A673 (cell line): ENCODE results near the gene SLC8A2. TPM values are rescaled to one million over a fixed set of nuclear protein-coding genes. Genes with fewer than 3 reads are reported as not detected.

Experiments
- BruUV-seq: library from RNA; stranded (reverse); fragments of 400-500 nt; replicated peaks from 2 replicates; lab custom pipeline; 2021; lab: Mats Ljungman, UMichigan
- CTCF ChIA-PET: fragments of 300-600 bp; sonication (Branson Sonifier 250); formaldehyde crosslinking; loops from one replicate; lab custom pipeline; 2022; ENCODE audit warnings: antibody characterized with exemption; lab: Charles Lee
- POLR2A ChIA-PET: fragments of 300-600 bp; sonication (Branson Sonifier 250); formaldehyde crosslinking; loops from one replicate; lab custom pipeline; 2022; ENCODE audit warnings: antibody characterized with exemption; ENCODE audit not compliant: low non-redundant PET; lab: Charles Lee
- DNase-seq: peaks from one replicate; pipeline ENCODE4 v3.0.0-alpha.2; 2015; ENCODE audit warnings: low spot score
- H3K27ac ChIP-seq: fragments of 200-600 bp; sonication (generic); 2 replicates; pipeline ENCODE4 v1.5.1; 2016; ENCODE audit warnings: mixed run types, low read depth, mild to moderate bottlenecking, mixed read lengths, antibody characterized with exemption, low read length; ENCODE audit not compliant: poor library complexity, severe bottlenecking
- H3K27me3 ChIP-seq: fragments of 200-600 bp; sonication (generic); replicated peaks from 2 replicates; pipeline ENCODE4 v1.6.1; 2017; ENCODE audit warnings: mixed run types, low read depth, mild to moderate bottlenecking, mixed read lengths, antibody characterized with exemption, low read length; ENCODE audit not compliant: insufficient read depth, poor library complexity
- H3K36me3 ChIP-seq: fragments of 200-600 bp; sonication (generic); 2 replicates; pipeline ENCODE4 v1.6.1; 2016; ENCODE audit warnings: mixed run types, mild to moderate bottlenecking, mixed read lengths, antibody characterized with exemption, low read length; ENCODE audit not compliant: insufficient read depth, poor library complexity, severe bottlenecking
- H3K4me1 ChIP-seq: fragments of 200-600 bp; sonication (generic); 2 replicates; pipeline ENCODE4 v1.6.1; 2017; ENCODE audit warnings: mixed run types, mild to moderate bottlenecking, mixed read lengths, antibody characterized with exemption, low read length; ENCODE audit not compliant: insufficient read depth, poor library complexity, severe bottlenecking
- H3K4me3 ChIP-seq: fragments of 200-600 bp; sonication (generic); 2 replicates; pipeline ENCODE4 v1.5.1; 2016; ENCODE audit warnings: low read depth, mixed run types, mild to moderate bottlenecking, mixed read lengths, low read length; ENCODE audit not compliant: poor library complexity, severe bottlenecking
- H3K9me3 ChIP-seq: fragments of 200-600 bp; sonication (generic); 2 replicates; pipeline ENCODE4 v1.6.1; 2016; ENCODE audit warnings: mixed run types, low read depth, mild to moderate bottlenecking, mixed read lengths, antibody characterized with exemption, low read length; ENCODE audit not compliant: poor library complexity, severe bottlenecking
- EZH2 ChIP-seq: fragments of 200-600 bp; sonication (generic); IDR thresholded peaks from 2 replicates; pipeline ENCODE4 v1.6.1; 2017; ENCODE audit warnings: borderline replicate concordance, low read depth, mild to moderate bottlenecking, mixed read lengths, antibody characterized with exemption, low read length; ENCODE audit not compliant: poor library complexity, severe bottlenecking
- intact Hi-C: fragments of 100-400 bp; cut with micrococcal nuclease; formaldehyde crosslinking; loops from one replicate; pipeline ENCODE4 v1.10.0; 2022; ENCODE audit not compliant: unreplicated experiment
- total RNA-seq: library from RNA; stranded (reverse); gene quantifications from 2 replicates; pipeline ENCODE4 v1.2.3, GENCODE V29; 2021
- TF ChIP-seq, protein P1 (sequence below): fragments of 300-800, 200-600 bp; sonication (generic); conservative IDR thresholded peaks from 2 replicates; pipeline ENCODE4 v1.5.1; 2017; ENCODE audit warnings: low read depth, mild to moderate bottlenecking, antibody characterized with exemption, low read length, moderate library complexity, mixed read lengths

The SLC8A2 gene
- total RNA-seq, 1 experiment from 2014 or later, result 3.2 TPM

GRCh38 chr19:47497821-47498520 is 26.3 kb upstream of the SLC8A2 start:
- intact Hi-C loops, result no loop called here
- no peaks in the 10 kb centered on the region for H3K27me3 ChIP-seq
- no peak overlapping the region for H3K27ac ChIP-seq
- H3K9me3 ChIP-seq, result no peaks in the 10 kb centered on the region
- H3K4me3 ChIP-seq, result no peak overlapping the region
- ChIA-PET CTCF (no interaction called here), POLR2A (no interaction called here)
- no peaks in the 10 kb centered on the region for H3K4me1 ChIP-seq
- BruUV-seq, result no TSS peak
- TF ChIP-seq, protein P1, sequence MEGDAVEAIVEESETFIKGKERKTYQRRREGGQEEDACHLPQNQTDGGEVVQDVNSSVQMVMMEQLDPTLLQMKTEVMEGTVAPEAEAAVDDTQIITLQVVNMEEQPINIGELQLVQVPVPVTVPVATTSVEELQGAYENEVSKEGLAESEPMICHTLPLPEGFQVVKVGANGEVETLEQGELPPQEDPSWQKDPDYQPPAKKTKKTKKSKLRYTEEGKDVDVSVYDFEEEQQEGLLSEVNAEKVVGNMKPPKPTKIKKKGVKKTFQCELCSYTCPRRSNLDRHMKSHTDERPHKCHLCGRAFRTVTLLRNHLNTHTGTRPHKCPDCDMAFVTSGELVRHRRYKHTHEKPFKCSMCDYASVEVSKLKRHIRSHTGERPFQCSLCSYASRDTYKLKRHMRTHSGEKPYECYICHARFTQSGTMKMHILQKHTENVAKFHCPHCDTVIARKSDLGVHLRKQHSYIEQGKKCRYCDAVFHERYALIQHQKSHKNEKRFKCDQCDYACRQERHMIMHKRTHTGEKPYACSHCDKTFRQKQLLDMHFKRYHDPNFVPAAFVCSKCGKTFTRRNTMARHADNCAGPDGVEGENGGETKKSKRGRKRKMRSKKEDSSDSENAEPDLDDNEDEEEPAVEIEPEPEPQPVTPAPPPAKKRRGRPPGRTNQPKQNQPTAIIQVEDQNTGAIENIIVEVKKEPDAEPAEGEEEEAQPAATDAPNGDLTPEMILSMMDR, result no peak
- no peak for TF ChIP-seq EZH2
- DNase-seq, result no peak
- H3K36me3 ChIP-seq, result peaks cover 6% of the 10 kb centered on the region

DNA sequence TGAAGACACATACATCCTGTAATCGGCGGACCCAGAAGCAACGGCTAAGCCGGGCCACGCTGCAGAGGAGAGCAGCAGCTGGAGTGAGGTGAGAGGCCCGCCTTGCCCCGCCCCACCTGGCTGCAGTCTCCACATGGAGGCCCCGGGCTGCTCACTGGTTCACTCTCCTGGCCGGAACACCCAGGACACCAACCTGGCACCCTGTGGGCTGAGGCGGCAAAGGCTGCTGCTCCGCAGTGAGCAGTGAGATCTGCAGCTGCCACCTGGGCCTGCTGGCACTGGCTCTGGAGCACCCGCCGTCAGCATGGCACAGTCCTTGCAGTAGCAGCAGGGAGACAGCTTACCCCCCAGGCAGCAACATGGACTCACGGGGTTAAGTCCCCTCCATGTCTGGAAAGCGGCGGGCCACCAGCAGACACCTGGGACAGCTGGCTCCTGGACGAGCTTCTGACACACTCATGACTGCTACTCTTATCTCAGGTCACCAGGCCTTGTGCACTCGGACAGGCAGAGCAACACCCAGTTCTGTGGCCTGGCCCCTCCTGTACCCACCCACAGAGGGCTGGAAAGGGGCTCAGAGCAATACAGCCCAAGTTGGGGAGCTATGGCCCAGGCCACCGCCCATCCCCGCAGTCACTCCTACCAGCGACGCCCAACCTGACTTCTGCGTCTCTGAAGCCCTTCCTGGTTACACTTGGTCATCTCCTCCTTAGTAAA is 25.5 kb upstream of the SLC8A2 start:
- ChIA-PET POLR2A (no interaction called here), CTCF (no interaction called here)
- intact Hi-C loops, result no loop called here
- BruUV-seq, result no TSS peak
- peaks cover 6% of the 10 kb centered on the region for H3K36me3 ChIP-seq
- H3K4me3 ChIP-seq, result no peak overlapping the region
- no peaks in the 10 kb centered on the region for H3K27me3 ChIP-seq
- H3K4me1 ChIP-seq, result no peaks in the 10 kb centered on the region
- H3K9me3 ChIP-seq, result no peaks in the 10 kb centered on the region
- no peak for TF ChIP-seq EZH2
- H3K27ac ChIP-seq, result no peak overlapping the region
- DNase-seq, result no peak

DNA sequence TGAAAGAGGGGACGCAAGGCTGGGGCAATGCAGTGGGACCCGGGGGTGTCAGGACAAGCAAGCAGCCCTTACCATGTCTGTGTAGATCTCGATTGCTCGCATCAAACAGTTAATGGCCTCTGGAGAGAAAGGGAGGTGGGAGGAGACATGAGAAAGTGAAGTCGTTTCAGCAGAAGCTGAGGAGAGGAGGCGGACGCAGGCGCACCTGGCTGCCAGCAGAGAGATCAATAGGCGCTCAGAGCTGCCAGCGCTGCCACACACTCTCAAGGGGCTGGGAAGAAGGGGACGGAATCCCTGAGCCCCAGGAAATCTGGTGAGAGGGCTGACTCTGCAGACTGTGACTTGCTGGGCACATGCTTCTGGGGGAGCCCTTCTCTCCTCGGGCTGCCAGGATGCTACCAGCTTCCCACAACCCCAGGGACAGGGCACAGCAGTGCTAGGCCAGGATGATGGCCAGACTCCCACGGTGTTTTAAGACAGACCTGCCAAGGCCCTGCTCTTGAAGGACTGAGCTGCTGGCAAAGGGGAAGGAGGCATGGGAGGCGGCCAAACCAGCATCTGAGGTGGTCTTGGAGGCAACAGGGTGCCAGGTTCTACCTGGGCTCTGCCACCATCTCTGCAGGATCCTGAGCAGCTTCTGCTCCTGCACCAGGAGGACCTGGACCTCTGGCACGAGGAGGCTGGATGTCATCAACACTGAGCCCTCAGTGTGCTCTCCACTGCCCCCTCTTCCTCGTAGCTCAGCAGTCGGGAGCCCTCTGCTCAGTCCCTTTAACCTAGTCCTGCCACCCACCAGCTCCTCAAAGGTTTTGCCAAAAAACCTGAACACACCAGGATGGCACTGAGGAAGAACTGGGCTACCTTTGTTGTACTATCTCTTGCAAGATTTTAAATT is 24.0 kb upstream of the SLC8A2 start:
- Histone ChIP-seq H3K9me3 (no peaks in the 10 kb centered on the region), H3K27me3 (no peaks in the 10 kb centered on the region), H3K4me1 (no peaks in the 10 kb centered on the region), H3K27ac (no peak overlapping the region), H3K36me3 (peaks cover 3% of the 10 kb centered on the region), H3K4me3 (no peak overlapping the region)
- no peak for DNase-seq
- intact Hi-C loops, result no loop called here
- ChIA-PET POLR2A (no interaction called here), CTCF (no interaction called here)
- BruUV-seq, result no TSS peak
- no peak for TF ChIP-seq EZH2
- TF ChIP-seq, protein P1, result no peak
